HG03066 (cell line): ENCODE data around the gene HSF2BP.
"Not testable (repeated sequence)": the region's sequence is repeated elsewhere in the genome, so short reads cannot be mapped to it uniquely, and the experiment has no call there.

Experiments
- ATAC-seq: cut with Tn5 transposase; IDR thresholded peaks from one replicate; pipeline ENCODE4 v1.9.1; 2021; ENCODE audit warnings: low read depth; ENCODE audit not compliant: unreplicated experiment

The HSF2BP gene

GRCh38 chr21:43688906-43689305 is 29.6 kb upstream of the HSF2BP start:
- no peak for ATAC-seq

GRCh38 chr21:43687566-43688399 is 28.5 kb upstream of the HSF2BP start:
- ATAC-seq, result no peak

- ATAC-seq, result no peak
Measured at GRCh38 chr21:43686811-43687565, 27.7 kb upstream of the HSF2BP start.

GRCh38 chr21:43684424-43684823 is 25.1 kb upstream of the HSF2BP start:
- ATAC-seq, result no peak

GRCh38 chr21:43681650-43682049 is 22.4 kb upstream of the HSF2BP start:
- no peak for ATAC-seq

GRCh38 chr21:43680421-43680820 is 21.1 kb upstream of the HSF2BP start:
- ATAC-seq, result not testable (repeated sequence)

GRCh38 chr21:43679951-43680350 is 20.7 kb upstream of the HSF2BP start:
- ATAC-seq, result no peak

GRCh38 chr21:43676391-43676790 is 17.1 kb upstream of the HSF2BP start:
- no peak for ATAC-seq

GRCh38 chr21:43675871-43676270 is 16.6 kb upstream of the HSF2BP start:
- no peak for ATAC-seq

- ATAC-seq, result no peak
Measured at GRCh38 chr21:43669828-43670605, 10.7 kb upstream of the HSF2BP start.

GRCh38 chr21:43667191-43667904 is 8.1 kb upstream of the HSF2BP start:
- ATAC-seq, result no peak

- ATAC-seq, result no peak
Measured at GRCh38 chr21:43665879-43666278, 6.6 kb upstream of the HSF2BP start.

- ATAC-seq, result no peak
Measured at GRCh38 chr21:43664358-43664757, 5.1 kb upstream of the HSF2BP start.

GRCh38 chr21:43663033-43663432 is 3.7 kb upstream of the HSF2BP start:
- no peak for ATAC-seq

- ATAC-seq, result no peak
Measured at GRCh38 chr21:43662286-43662685, 3.0 kb upstream of the HSF2BP start.

- ATAC-seq, result no peak
Measured at GRCh38 chr21:43658769-43659135, 536 bp downstream of the HSF2BP start.

- ATAC-seq, result no peak
Measured at GRCh38 chr21:43658088-43658741, 1.1 kb downstream of the HSF2BP start.

- no peak for ATAC-seq
Measured at GRCh38 chr21:43657355-43658087, 1.8 kb downstream of the HSF2BP start.

GRCh38 chr21:43654806-43655489 is 4.3 kb downstream of the HSF2BP start:
- no peak for ATAC-seq
